ENCODE results near the gene ALDH3B1. TPM values are rescaled to one million over a fixed set of nuclear protein-coding genes. Genes with fewer than 3 reads are reported as not detected.

Gene ALDH3B1
- polyA plus RNA-seq, 1 donor (not counting 4 experiments of a cell fraction or from before 2014, with no cell fraction given) = 0.16 TPM

- Histone ChIP-seq H3K27ac (ENCODE audit: control insufficient read depth, insufficient read depth, low read length) (no peak overlapping the region), H3K79me2 (ENCODE audit: control insufficient read depth, insufficient read depth, low read length) (no peaks in the 10 kb centered on the region), H3K9ac (ENCODE audit: control insufficient read depth, extremely low read depth, insufficient read depth, low read length) (no peak overlapping the region), H3K4me3 (ENCODE audit: control insufficient read depth in 2 of 3, extremely low read depth in 1 of 3, insufficient read depth in 2 of 3, low read depth in 1 of 3, low read length in 3 of 3) (no peak overlapping the region), H3K4me1 (ENCODE audit: control insufficient read depth, extremely low read depth, insufficient read depth, low read length) (no peaks in the 10 kb centered on the region), H3K9me1 (ENCODE audit: control insufficient read depth, extremely low read depth, insufficient read depth, low read length) (no peaks in the 10 kb centered on the region), H3K4me2 (ENCODE audit: control insufficient read depth, extremely low read depth, insufficient read depth, low read depth, low read length) (no peak overlapping the region), H3K27me3 (ENCODE audit: control insufficient read depth, extremely low read depth, insufficient read depth, low read length) (no peaks in the 10 kb centered on the region), H4K20me1 (ENCODE audit: control insufficient read depth, extremely low read depth, insufficient read depth, low read length) (no peaks in the 10 kb centered on the region), H3K9me3 (ENCODE audit: control insufficient read depth, low read depth, low read length) (no peaks in the 10 kb centered on the region), H3K36me3 (ENCODE audit: control insufficient read depth in 2 of 2, extremely low read depth in 1 of 2, insufficient read depth in 2 of 2, low read length in 2 of 2) (peaks cover 4 to 14% of the 10 kb centered on the region in 2 experiments), H2AFZ (ENCODE audit: control insufficient read depth, low read length) (no peak overlapping the region)
- no peak for FAIRE-seq
- TF ChIP-seq CTCF (optimal IDR thresholded peaks at IDR 0.05 in 1 of 3, IDR thresholded peaks at IDR 0.05 in 1 of 3, conservative IDR thresholded peaks at IDR 0.05 in 1 of 3; ENCODE audit: extremely low read depth in 1 of 3, insufficient read depth in 2 of 3, low read length in 3 of 3) (no peak), EZH2 (IDR thresholded peaks at IDR 0.05; ENCODE audit: low read length) (no peak)
- DNase-seq (ENCODE audit: low read depth, low spot score) = no peak
- dilution Hi-C loops (cut with MboI; ENCODE audit: extremely low pct_ligation_motif_present, low sequenced_read_pairs) = no loop called here
These were observed 43.0 kb downstream of the ALDH3B1 start for GRCh38 chr11:68053117-68053516.

GRCh38 chr11:68053981-68054812 lies 44.1 kb downstream of the ALDH3B1 start:
- Histone ChIP-seq H4K20me1 (ENCODE audit: control insufficient read depth, extremely low read depth, insufficient read depth, low read length) (no peaks in the 10 kb centered on the region), H3K9me3 (ENCODE audit: control insufficient read depth, low read depth, low read length) (no peaks in the 10 kb centered on the region), H3K9me1 (ENCODE audit: control insufficient read depth, extremely low read depth, insufficient read depth, low read length) (no peaks in the 10 kb centered on the region), H3K27ac (ENCODE audit: control insufficient read depth, insufficient read depth, low read length) (no peak overlapping the region), H3K4me3 (ENCODE audit: control insufficient read depth in 2 of 3, extremely low read depth in 1 of 3, insufficient read depth in 2 of 3, low read depth in 1 of 3, low read length in 3 of 3) (no peak overlapping the region), H2AFZ (ENCODE audit: control insufficient read depth, low read length) (no peak overlapping the region), H3K4me2 (ENCODE audit: control insufficient read depth, extremely low read depth, insufficient read depth, low read depth, low read length) (no peak overlapping the region), H3K9ac (ENCODE audit: control insufficient read depth, extremely low read depth, insufficient read depth, low read length) (no peak overlapping the region), H3K27me3 (ENCODE audit: control insufficient read depth, extremely low read depth, insufficient read depth, low read length) (no peaks in the 10 kb centered on the region), H3K79me2 (ENCODE audit: control insufficient read depth, insufficient read depth, low read length) (no peaks in the 10 kb centered on the region), H3K36me3 (ENCODE audit: control insufficient read depth in 2 of 2, extremely low read depth in 1 of 2, insufficient read depth in 2 of 2, low read length in 2 of 2) (peaks cover 4 to 12% of the 10 kb centered on the region in 2 experiments), H3K4me1 (ENCODE audit: control insufficient read depth, extremely low read depth, insufficient read depth, low read length) (no peaks in the 10 kb centered on the region)
- DNase-seq (ENCODE audit: low read depth, low spot score) = no peak
- no peak for TF ChIP-seq CTCF (optimal IDR thresholded peaks at IDR 0.05 in 1 of 3, IDR thresholded peaks at IDR 0.05 in 1 of 3, conservative IDR thresholded peaks at IDR 0.05 in 1 of 3; ENCODE audit: extremely low read depth in 1 of 3, insufficient read depth in 2 of 3, low read length in 3 of 3)
- no peak for TF ChIP-seq EZH2 (IDR thresholded peaks at IDR 0.05; ENCODE audit: low read length)
- no peak for FAIRE-seq
- dilution Hi-C loops (cut with MboI; ENCODE audit: extremely low pct_ligation_motif_present, low sequenced_read_pairs) = no loop called here
